ENCODE measurements around the gene RANGAP1. TPM values are rescaled to one million over a fixed set of nuclear protein-coding genes. Genes with fewer than 3 reads are reported as not detected.

The RANGAP1 gene
- total and polyA plus RNA-seq, 5 donors, result 26.0 to 38.5 (median 30.2) TPM

- H3K27me3 ChIP-seq (ENCODE audit: control insufficient read depth, insufficient read depth), result no peaks in the 10 kb centered on the region
- H3K9me3 ChIP-seq (ENCODE audit: control insufficient read depth, low read length), result no peaks in the 10 kb centered on the region
- ATAC-seq (no peak), DNase-seq (no peak)
- no peak overlapping the region for H3K4me3 ChIP-seq (ENCODE audit: low read length)
- 91% methylated on average over 2 of the region's 2 CpGs for WGBS
- no peaks in the 10 kb centered on the region for H3K4me1 ChIP-seq (ENCODE audit: control insufficient read depth, insufficient read depth, low read length)
- no peak overlapping the region for H3K27ac ChIP-seq (ENCODE audit: low read length)
- intact Hi-C loops (cut with DNase I), result no loop called here
Observed at GRCh38 chr22:41280854-41281253, 5.1 kb downstream of the RANGAP1 start.

DNA sequence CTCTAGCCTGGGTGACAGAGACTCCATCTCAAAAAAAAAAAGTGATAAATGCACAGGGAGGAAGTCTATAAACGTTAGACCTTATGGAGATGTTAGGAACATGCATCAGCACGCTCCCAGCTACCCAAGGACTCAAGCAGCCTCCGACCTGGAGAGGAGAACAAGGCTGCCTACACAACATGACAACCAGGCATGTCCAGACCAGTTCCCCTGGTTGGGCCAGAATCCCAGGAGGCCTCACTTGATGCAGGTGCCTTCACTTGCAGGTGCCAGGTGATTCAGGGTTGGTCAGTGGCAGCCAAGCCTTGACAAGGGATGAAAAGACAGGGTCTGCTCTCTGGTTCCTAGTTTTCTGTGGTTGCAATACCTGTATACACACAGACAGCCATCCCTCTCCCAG is 5.9 kb downstream of the RANGAP1 start:
- H3K4me3 ChIP-seq (ENCODE audit: low read length), result no peak overlapping the region
- no peaks in the 10 kb centered on the region for H3K9me3 ChIP-seq (ENCODE audit: control insufficient read depth, low read length)
- DNase-seq (no peak), ATAC-seq (no peak)
- intact Hi-C loops (cut with DNase I), result no loop called here
- no peaks in the 10 kb centered on the region for H3K4me1 ChIP-seq (ENCODE audit: control insufficient read depth, insufficient read depth, low read length)
- WGBS, result 82% methylated on average over 3 of the region's 3 CpGs
- H3K27ac ChIP-seq (ENCODE audit: low read length), result no peak overlapping the region
- no peaks in the 10 kb centered on the region for H3K27me3 ChIP-seq (ENCODE audit: control insufficient read depth, insufficient read depth)

DNA sequence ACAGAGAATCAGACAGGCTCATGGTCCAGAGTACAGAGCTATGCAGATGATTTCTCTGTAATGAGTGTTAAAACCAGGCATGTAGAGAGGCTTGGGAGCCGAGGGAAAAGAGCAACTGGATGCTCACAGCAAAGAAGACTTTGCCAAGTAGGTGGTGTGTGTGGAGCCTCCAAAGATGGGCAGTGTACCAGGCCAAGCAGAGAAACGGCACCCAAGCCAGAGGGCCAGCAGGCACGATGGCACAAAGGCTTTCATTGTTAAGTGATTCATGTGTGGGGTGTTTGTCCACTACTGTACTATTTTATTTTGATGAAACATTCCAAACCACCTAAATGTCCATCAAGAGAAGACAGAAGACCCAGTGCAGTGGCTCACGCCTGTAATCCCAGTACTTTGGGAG is 11.1 kb downstream of the RANGAP1 start:
- H3K9me3 ChIP-seq (ENCODE audit: control insufficient read depth, low read length), result no peaks in the 10 kb centered on the region
- H3K4me3 ChIP-seq (ENCODE audit: low read length), result no peak overlapping the region
- DNase-seq (no peak), ATAC-seq (peak in 1 of 2 donors; percentile 45)
- 79% methylated on average over 4 of the region's 4 CpGs for WGBS
- no peaks in the 10 kb centered on the region for H3K27me3 ChIP-seq (ENCODE audit: control insufficient read depth, insufficient read depth)
- no peaks in the 10 kb centered on the region for H3K4me1 ChIP-seq (ENCODE audit: control insufficient read depth, insufficient read depth, low read length)
- intact Hi-C loops (cut with DNase I), result no loop called here
- H3K27ac ChIP-seq (ENCODE audit: low read length), result no peak overlapping the region

DNA sequence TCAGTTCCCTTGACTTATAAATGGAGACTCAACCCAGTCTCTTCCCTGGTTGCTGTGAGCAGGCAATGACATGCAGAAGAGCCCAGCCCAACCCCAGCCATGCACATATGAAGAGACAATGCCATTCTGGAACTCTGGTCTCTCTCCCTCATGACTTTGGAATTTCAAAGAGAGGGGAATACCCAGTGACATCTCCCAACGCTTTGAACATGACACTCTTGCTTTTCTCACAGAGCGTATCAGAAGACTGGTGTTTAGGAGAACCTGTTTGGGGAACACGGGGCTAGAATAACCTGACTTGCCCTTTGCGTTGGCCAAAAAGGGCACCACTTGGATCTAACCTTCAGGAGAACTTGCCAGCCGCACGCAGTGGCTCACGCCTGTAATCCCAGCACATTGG is 12.9 kb downstream of the RANGAP1 start:
- 78% methylated on average over 7 of the region's 7 CpGs for WGBS
- Histone ChIP-seq H3K27me3 (ENCODE audit: control insufficient read depth, insufficient read depth) (no peaks in the 10 kb centered on the region), H3K4me3 (ENCODE audit: low read length) (no peak overlapping the region), H3K9me3 (ENCODE audit: control insufficient read depth, low read length) (no peaks in the 10 kb centered on the region), H3K27ac (ENCODE audit: low read length) (no peak overlapping the region), H3K4me1 (ENCODE audit: control insufficient read depth, insufficient read depth, low read length) (no peaks in the 10 kb centered on the region)
- intact Hi-C loops (cut with DNase I), result no loop called here
- ATAC-seq, result peak; percentile 26 to 38
- no peak for DNase-seq

DNA sequence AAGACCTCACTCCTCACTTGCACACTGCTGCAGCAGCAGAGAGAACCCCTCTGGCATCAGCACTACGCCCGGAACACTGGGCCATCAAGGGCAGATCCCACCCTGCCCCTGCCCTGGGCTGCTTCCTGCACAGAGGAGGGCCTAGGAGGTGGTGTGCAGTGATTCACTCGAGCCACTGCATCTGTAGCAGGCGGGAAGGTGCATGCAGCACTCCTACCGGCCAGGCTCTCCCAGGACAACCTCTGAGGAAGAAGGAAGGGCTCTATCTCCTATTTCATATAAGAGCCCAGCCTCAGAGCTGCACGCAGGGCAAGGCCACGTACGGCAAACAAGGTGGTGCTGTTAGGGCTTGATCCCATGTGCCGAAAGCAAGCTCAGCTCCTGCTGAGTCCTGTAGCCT is 14.2 kb downstream of the RANGAP1 start:
- DNase-seq (peak in 1 of 3 donors; percentile 27), ATAC-seq (peak; percentile 7 to 23)
- intact Hi-C loops (cut with DNase I), result no loop called here
- WGBS, result 93% methylated on average over 9 of the region's 9 CpGs
- no peaks in the 10 kb centered on the region for H3K4me1 ChIP-seq (ENCODE audit: control insufficient read depth, insufficient read depth, low read length)
- H3K9me3 ChIP-seq (ENCODE audit: control insufficient read depth, low read length), result no peaks in the 10 kb centered on the region
- no peak overlapping the region for H3K4me3 ChIP-seq (ENCODE audit: low read length)
- no peak overlapping the region for H3K27ac ChIP-seq (ENCODE audit: low read length)
- no peaks in the 10 kb centered on the region for H3K27me3 ChIP-seq (ENCODE audit: control insufficient read depth, insufficient read depth)

- DNase-seq, result no peak
- intact Hi-C loops (cut with DNase I), result no loop called here
- Histone ChIP-seq H3K4me3 (ENCODE audit: low read length) (no peak overlapping the region), H3K4me1 (ENCODE audit: control insufficient read depth, insufficient read depth, low read length) (no peaks in the 10 kb centered on the region), H3K27me3 (ENCODE audit: control insufficient read depth, insufficient read depth) (no peaks in the 10 kb centered on the region), H3K9me3 (ENCODE audit: control insufficient read depth, low read length) (no peaks in the 10 kb centered on the region), H3K27ac (ENCODE audit: low read length) (no peak overlapping the region)
- WGBS, result 96% methylated on average over 16 of the region's 16 CpGs
- no peak for ATAC-seq
Observed at GRCh38 chr22:41267958-41268357, 18.0 kb downstream of the RANGAP1 start.

GRCh38 chr22:41264408-41264941 is 21.5 kb downstream of the RANGAP1 start:
- Histone ChIP-seq H3K9me3 (ENCODE audit: control insufficient read depth, low read length) (no peaks in the 10 kb centered on the region), H3K27me3 (ENCODE audit: control insufficient read depth, insufficient read depth) (no peaks in the 10 kb centered on the region), H3K4me3 (ENCODE audit: low read length) (no peak overlapping the region), H3K4me1 (ENCODE audit: control insufficient read depth, insufficient read depth, low read length) (peaks cover 6% of the 10 kb centered on the region), H3K27ac (ENCODE audit: low read length) (no peak overlapping the region)
- ATAC-seq (no peak), DNase-seq (no peak)
- WGBS, result 91% methylated on average over 15 of the region's 15 CpGs
- intact Hi-C loops (cut with DNase I), result no loop called here

DNA sequence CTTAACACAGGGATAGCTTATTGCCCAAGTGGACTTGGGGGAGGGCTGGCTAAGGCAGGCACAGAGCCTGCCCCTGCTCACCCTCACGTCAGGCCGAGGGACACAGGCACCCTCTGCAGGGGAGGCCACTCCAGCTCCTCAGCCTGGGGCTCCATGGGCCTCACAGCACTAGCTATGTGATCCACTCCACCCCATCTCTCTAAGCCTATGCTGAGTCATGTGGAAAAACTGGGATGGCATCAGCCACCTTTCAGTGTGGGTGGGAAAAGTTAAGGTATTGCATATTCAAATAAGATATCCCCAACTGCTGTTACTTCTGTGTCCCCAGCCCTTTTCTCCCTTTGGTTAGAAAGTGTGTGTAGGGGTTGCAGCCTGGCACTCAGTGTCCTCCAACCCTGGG is 22.3 kb downstream of the RANGAP1 start:
- Histone ChIP-seq H3K4me1 (ENCODE audit: control insufficient read depth, insufficient read depth, low read length) (peaks cover 6% of the 10 kb centered on the region), H3K9me3 (ENCODE audit: control insufficient read depth, low read length) (no peaks in the 10 kb centered on the region), H3K27me3 (ENCODE audit: control insufficient read depth, insufficient read depth) (no peaks in the 10 kb centered on the region), H3K27ac (ENCODE audit: low read length) (no peak overlapping the region), H3K4me3 (ENCODE audit: low read length) (no peak overlapping the region)
- WGBS, result 86% methylated on average over 2 of the region's 2 CpGs
- ATAC-seq (no peak), DNase-seq (no peak)
- intact Hi-C loops (cut with DNase I), result no loop called here

DNA sequence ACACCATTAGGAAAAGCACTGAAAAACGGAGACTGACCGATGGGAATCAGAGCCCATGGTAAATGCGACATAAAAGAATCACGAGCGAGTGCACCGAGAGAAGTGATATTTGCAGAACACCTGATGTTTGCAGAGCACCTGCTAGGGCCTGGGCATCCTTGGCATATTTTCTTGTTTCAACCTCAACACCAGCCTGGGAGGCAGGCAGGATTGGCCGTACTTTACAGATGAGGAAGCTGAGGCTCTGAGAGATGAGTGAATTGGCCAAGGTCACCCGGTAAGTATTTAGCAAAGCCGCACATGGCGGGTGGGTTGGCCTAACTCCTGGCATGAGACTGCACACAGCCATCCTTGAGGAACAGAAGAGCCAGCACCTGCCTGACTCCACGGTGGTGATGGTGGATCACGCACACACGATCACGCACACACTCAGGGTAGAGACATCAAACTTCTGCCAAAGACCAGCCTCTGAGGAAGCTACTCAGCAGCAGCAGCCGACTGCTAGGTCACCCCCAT is 23.7 kb downstream of the RANGAP1 start:
- no peak overlapping the region for H3K4me3 ChIP-seq (ENCODE audit: low read length)
- peaks cover 6% of the 10 kb centered on the region for H3K4me1 ChIP-seq (ENCODE audit: control insufficient read depth, insufficient read depth, low read length)
- no peaks in the 10 kb centered on the region for H3K27me3 ChIP-seq (ENCODE audit: control insufficient read depth, insufficient read depth)
- WGBS, result 88% methylated on average over 15 of the region's 15 CpGs
- DNase-seq, result no peak
- H3K27ac ChIP-seq (ENCODE audit: low read length), result peak overlapping the region; percentile 95
- intact Hi-C loops (cut with DNase I), result no loop called here
- no peak for ATAC-seq
- H3K9me3 ChIP-seq (ENCODE audit: control insufficient read depth, low read length), result no peaks in the 10 kb centered on the region

DNA sequence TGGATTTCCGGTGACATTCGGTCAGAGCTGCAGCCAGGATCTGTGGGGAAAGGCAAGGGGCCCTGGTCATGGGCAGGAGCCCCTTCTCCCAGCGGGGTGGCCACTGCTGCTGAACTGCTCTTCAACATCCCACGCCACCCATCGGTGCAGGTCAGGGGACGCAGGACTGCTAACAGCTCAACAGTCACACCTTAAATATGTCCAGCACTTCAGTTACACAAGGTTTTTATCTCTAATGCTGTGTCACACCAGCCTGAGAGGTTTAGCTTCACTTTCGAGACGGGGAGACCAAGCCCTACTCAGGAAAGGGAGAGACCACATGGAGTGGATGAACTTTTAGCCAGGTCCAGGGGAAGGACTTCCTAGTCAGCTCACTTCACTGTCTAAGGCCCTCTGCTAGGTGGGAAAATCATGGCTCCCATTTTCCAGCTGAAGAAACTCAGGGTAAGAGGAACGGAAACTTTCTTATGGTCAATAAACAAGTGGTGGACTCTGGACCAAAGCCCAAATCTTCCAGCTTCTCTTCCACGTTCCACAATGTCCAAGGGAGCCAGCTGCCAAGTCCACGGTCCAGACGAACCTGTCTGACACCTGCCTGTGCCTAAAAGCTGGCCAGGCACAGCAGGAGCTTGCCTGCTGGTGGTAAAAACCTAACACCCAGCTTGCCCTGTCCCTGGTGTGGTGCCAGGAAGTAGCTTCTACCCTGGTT is 24.3 kb downstream of the RANGAP1 start:
- Histone ChIP-seq H3K4me3 (ENCODE audit: low read length) (no peak overlapping the region), H3K9me3 (ENCODE audit: control insufficient read depth, low read length) (no peaks in the 10 kb centered on the region), H3K27ac (ENCODE audit: low read length) (peak overlapping the region; percentile 95), H3K27me3 (ENCODE audit: control insufficient read depth, insufficient read depth) (no peaks in the 10 kb centered on the region), H3K4me1 (ENCODE audit: control insufficient read depth, insufficient read depth, low read length) (peaks cover 6% of the 10 kb centered on the region)
- intact Hi-C loops (cut with DNase I), result no loop called here
- ATAC-seq (peak; percentile 67 to 69), DNase-seq (peak in 1 of 3 donors; percentile 73)
- WGBS, result 61% methylated on average over 12 of the region's 12 CpGs

GRCh38 chr22:41260871-41261270 is 25.1 kb downstream of the RANGAP1 start:
- Histone ChIP-seq H3K9me3 (ENCODE audit: control insufficient read depth, low read length) (no peaks in the 10 kb centered on the region), H3K27me3 (ENCODE audit: control insufficient read depth, insufficient read depth) (no peaks in the 10 kb centered on the region), H3K27ac (ENCODE audit: low read length) (peak overlapping the region; percentile 95), H3K4me1 (ENCODE audit: control insufficient read depth, insufficient read depth, low read length) (peaks cover 6% of the 10 kb centered on the region), H3K4me3 (ENCODE audit: low read length) (no peak overlapping the region)
- intact Hi-C loops (cut with DNase I), result no loop called here
- ATAC-seq (peak; percentile 90 to 92), DNase-seq (peak; percentile 62 to 87 (median 82))
- WGBS, result 68% methylated on average over 7 of the region's 7 CpGs

Data from right cardiac atrium (tissue), 5 donors.